ENCODE measurements around the gene MAN1A2. TPM values are rescaled to one million over a fixed set of nuclear protein-coding genes. Genes with fewer than 3 reads are reported as not detected.

The MAN1A2 gene
- total RNA-seq, 1 donor: 43.7 TPM

- TF ChIP-seq, protein P1, sequence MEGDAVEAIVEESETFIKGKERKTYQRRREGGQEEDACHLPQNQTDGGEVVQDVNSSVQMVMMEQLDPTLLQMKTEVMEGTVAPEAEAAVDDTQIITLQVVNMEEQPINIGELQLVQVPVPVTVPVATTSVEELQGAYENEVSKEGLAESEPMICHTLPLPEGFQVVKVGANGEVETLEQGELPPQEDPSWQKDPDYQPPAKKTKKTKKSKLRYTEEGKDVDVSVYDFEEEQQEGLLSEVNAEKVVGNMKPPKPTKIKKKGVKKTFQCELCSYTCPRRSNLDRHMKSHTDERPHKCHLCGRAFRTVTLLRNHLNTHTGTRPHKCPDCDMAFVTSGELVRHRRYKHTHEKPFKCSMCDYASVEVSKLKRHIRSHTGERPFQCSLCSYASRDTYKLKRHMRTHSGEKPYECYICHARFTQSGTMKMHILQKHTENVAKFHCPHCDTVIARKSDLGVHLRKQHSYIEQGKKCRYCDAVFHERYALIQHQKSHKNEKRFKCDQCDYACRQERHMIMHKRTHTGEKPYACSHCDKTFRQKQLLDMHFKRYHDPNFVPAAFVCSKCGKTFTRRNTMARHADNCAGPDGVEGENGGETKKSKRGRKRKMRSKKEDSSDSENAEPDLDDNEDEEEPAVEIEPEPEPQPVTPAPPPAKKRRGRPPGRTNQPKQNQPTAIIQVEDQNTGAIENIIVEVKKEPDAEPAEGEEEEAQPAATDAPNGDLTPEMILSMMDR (IDR thresholded peaks at IDR 0.05; ENCODE audit: insufficient read depth, low read length): no peak
- DNase-seq (ENCODE audit: low read depth): no peak
- H3K4me3 ChIP-seq (ENCODE audit: low read depth, low read length): no peak overlapping the region
These were observed 36.3 kb downstream of the MAN1A2 start for GRCh38 chr1:117403597-117403996.

DNA sequence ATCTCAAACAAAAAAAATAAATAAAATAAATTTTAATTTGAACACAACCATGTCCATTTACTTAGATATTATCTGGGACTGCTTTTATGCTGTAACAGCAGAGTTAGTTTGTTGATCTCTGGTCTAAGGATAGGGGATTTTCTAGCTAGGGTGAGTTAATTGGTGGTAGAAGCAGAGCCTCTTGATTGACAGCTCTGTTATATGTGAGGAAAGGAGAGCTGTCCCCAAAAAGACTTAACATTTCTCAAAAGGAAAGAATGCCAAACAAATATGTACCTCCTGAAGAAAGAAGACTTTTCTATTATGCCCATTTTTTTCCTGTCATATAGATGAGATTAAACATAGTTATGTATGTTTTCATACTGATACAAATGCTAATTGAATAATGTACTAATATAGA, 37.8 kb downstream of the MAN1A2 start:
- no peak overlapping the region for H3K4me3 ChIP-seq (ENCODE audit: low read depth, low read length)
- TF ChIP-seq, protein P1 (IDR thresholded peaks at IDR 0.05; ENCODE audit: insufficient read depth, low read length): no peak
- DNase-seq (ENCODE audit: low read depth): no peak

DNA sequence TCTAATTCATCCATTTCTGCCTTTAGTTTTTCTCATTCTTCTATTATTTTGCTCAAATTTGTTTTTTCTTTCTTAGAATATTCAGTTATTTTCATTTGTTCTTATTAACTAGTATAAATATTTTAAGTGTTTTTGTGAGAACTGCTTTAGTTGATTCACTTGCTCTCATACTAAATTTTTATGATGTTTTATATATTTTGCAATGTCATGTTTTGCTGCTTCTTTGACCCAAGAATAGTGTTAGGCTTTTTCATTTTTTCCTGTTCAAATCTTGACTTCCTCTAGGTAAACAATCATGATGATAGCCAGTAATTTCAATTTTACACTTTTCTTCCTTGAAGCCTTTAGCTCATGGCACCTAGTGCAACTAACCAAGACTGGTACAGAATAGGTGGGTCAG, 45.2 kb downstream of the MAN1A2 start:
- no peak for DNase-seq (ENCODE audit: low read depth)
- TF ChIP-seq, protein P1 (IDR thresholded peaks at IDR 0.05; ENCODE audit: insufficient read depth, low read length): no peak
- H3K4me3 ChIP-seq (ENCODE audit: low read depth, low read length): no peak overlapping the region

GRCh38 chr1:117413412-117413811, 46.2 kb downstream of the MAN1A2 start:
- H3K4me3 ChIP-seq (ENCODE audit: low read depth, low read length): no peak overlapping the region
- TF ChIP-seq, protein P1 (IDR thresholded peaks at IDR 0.05; ENCODE audit: insufficient read depth, low read length): no peak
- DNase-seq (ENCODE audit: low read depth): no peak

DNA sequence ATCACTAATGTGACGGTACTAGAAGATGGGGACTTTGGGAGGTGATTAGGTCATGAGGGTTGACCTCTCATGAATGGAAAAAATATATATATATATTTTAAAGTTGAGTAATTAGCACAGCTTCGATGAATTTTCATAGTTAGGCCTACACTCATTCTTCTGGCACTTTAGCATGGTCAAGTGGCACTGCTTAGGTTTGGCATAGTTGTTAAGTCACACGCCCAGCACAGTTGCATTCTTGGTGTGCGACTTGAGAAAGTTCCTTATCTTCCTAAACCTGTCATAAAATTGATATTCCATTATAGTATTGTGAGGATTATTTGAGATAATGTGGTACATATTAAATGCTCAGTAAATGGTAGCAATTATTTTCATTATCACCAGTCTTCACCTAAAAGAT, 47.7 kb downstream of the MAN1A2 start:
- no peak for DNase-seq (ENCODE audit: low read depth)
- no peak overlapping the region for H3K4me3 ChIP-seq (ENCODE audit: low read depth, low read length)
- TF ChIP-seq, protein P1 (IDR thresholded peaks at IDR 0.05; ENCODE audit: insufficient read depth, low read length): no peak

DNA sequence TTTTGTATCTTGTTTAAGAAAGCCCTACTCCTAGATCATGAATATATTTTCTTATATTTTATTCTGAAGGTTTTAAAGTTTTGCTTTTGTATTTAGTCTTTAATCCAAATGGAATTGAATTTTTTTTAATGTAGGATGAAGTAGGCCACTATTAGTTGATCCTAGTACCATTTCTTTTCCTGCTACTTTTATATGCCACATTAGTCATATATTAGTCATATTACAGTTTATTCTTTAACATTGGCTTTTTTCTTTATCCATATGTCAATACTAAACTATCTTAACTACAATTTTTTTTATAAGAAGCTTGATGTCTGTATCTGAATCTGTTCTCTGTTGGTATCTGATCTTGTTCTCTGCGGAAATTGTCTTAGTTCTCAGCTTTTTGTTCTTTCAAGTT, 48.8 kb downstream of the MAN1A2 start:
- no peak overlapping the region for H3K4me3 ChIP-seq (ENCODE audit: low read depth, low read length)
- TF ChIP-seq, protein P1 (IDR thresholded peaks at IDR 0.05; ENCODE audit: insufficient read depth, low read length): no peak
- no peak for DNase-seq (ENCODE audit: low read depth)

GRCh38 chr1:117416546-117417125, 49.4 kb downstream of the MAN1A2 start:
- H3K4me3 ChIP-seq (ENCODE audit: low read depth, low read length): no peak overlapping the region
- TF ChIP-seq, protein P1 (IDR thresholded peaks at IDR 0.05; ENCODE audit: insufficient read depth, low read length): no peak

More at GRCh38 chr1:117416546-117417125, 49.4 kb downstream of the MAN1A2 start:
- DNase-seq (ENCODE audit: low read depth): no peak

Data from fibroblast of the aortic adventitia (primary cell).